GM21717 (cell line): ENCODE data around the gene ZNF223.

ENCODE experiments used
- ATAC-seq: cut with Tn5 transposase; IDR thresholded peaks from one replicate; pipeline ENCODE4 v1.9.1; 2021; ENCODE audit warnings: mild to moderate bottlenecking, moderate library complexity; ENCODE audit not compliant: unreplicated experiment

ZNF223 gene

GRCh38 chr19:44051650-44052402, at the start of gene ZNF223:
TSS of gene ZNF223 (plus strand) at chr19:44052036. CDS start at chr19:44055177, 3,141 bp downstream.
- ATAC-seq, result no peak

- peak; percentile 8 for ATAC-seq
Observed at GRCh38 chr19:44002212-44002565, 49.6 kb upstream of the ZNF223 start.

- peak; percentile 85 for ATAC-seq
Observed at GRCh38 chr19:44002566-44003460, 49.0 kb upstream of the ZNF223 start, which contains the start of gene ZNF230. TSS of gene ZNF230 (plus strand) at chr19:44002957. CDS start at chr19:44007079, 4,122 bp downstream.

GRCh38 chr19:44003461-44004009, 48.3 kb upstream of the ZNF223 start:
- peak; percentile 16 for ATAC-seq

GRCh38 chr19:44005973-44006372, 45.9 kb upstream of the ZNF223 start:
- ATAC-seq, result no peak

- ATAC-seq, result no peak
Observed at GRCh38 chr19:44007473-44007872, 44.4 kb upstream of the ZNF223 start.

- no peak for ATAC-seq
Observed at GRCh38 chr19:44010468-44010867, 41.4 kb upstream of the ZNF223 start.

- ATAC-seq, result no peak
Observed at GRCh38 chr19:44019498-44019897, 32.3 kb upstream of the ZNF223 start.

- ATAC-seq, result no peak
Observed at GRCh38 chr19:44021221-44021620, 30.6 kb upstream of the ZNF223 start.

- ATAC-seq, result no peak
Observed at GRCh38 chr19:44024900-44025216, 27.0 kb upstream of the ZNF223 start.

GRCh38 chr19:44025217-44025936, 26.5 kb upstream of the ZNF223 start, which contains the start of gene ZNF222:
TSS of gene ZNF222 (plus strand) at chr19:44025379. CDS start at chr19:44025437, 58 bp downstream.
- peak; percentile 89 for ATAC-seq

GRCh38 chr19:44026622-44027021, 25.2 kb upstream of the ZNF223 start:
- no peak for ATAC-seq

- ATAC-seq, result no peak
Observed at GRCh38 chr19:44032001-44032610, 19.7 kb upstream of the ZNF223 start.

GRCh38 chr19:44042147-44042546, 9.7 kb upstream of the ZNF223 start:
- ATAC-seq, result no peak

GRCh38 chr19:44050740-44051649, 841 bp upstream of the ZNF223 start:
- ATAC-seq, result no peak

- ATAC-seq, result no peak
Observed at GRCh38 chr19:44055870-44056269, 4.0 kb downstream of the ZNF223 start.

GRCh38 chr19:44059229-44059628, 7.4 kb downstream of the ZNF223 start:
- ATAC-seq, result no peak

GRCh38 chr19:44061038-44061437, 9.2 kb downstream of the ZNF223 start:
- ATAC-seq, result no peak

- no peak for ATAC-seq
Observed at GRCh38 chr19:44066305-44066704, 14.5 kb downstream of the ZNF223 start.
